Measurements from ENCODE around the gene STK17A.
"Not testable (repeated sequence)": the region's sequence is repeated elsewhere in the genome, so short reads cannot be mapped to it uniquely, and the experiment has no call there.

The STK17A gene

DNA sequence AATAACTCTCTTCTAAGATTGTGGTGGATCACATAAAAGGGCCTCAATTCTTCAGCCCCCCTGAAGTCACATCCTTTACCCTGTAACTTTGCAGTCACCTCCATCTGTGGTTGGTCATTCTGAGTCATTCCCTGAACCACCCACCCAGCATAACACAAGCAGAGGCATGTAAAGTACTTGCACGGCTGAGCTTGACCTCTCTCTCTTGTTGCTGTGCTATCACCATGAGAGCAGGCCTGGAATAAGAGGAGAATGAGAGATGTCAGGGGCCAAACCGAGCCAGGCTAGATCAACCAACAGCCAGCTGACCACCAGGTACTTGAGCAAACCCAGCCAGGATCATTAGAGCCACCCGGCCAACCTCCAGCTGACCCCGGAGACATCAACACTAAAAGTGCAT is 13.5 kb upstream of the STK17A start:
- DNase-seq, result no peak

DNA sequence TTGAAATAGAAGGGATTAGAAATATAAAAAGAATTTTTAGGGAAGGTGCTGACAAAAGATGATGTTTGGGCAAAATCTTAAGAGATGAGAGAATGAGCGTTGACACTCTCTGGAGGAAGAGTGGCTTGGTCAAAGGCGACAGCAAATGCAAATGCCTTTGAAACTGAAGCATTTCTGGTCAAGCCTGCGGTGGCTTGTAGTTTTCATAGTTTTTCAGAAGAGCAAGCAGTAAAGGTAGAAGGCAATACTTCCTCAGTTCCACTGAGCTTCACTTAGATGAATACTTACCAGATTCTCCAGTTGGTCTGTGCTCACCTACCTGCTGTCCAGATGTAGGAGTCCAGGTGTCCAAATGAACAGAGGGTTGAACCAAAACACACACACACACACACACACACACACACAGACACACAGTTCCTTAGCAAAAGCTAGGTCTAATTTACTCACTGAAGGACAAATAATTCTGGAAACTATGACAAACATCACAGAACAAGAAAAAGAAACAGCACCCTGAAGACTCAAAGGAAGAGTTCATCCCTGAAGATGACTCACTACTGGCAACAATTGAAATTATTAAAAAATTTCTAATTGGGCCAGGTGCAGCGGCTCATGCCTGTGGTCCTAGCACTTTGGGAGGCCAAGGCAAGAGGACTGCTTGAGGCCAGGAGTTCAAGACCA is 12.1 kb upstream of the STK17A start:
- no peak for DNase-seq

GRCh38 chr7:43572516-43573049 is 10.3 kb upstream of the STK17A start:
- DNase-seq, result no peak

DNA sequence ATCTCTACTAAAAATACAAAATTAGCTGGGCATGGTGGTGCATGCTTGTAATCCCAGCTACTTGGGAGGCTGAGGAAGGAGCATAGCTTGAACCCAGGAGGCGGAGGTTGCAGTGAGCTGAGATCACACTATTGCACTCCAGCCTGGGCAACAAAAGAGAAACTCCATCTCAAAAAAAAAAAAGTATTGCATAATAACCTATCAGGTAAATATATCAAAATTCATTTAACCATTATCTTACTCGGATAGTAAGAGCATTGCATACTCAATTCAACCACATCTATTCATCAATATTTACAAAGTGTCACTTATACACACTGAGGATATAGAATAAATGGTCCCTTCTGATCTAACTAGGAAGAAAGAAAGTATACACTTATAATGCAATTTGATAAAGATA is 9.1 kb upstream of the STK17A start:
- DNase-seq, result not testable (repeated sequence)

DNA sequence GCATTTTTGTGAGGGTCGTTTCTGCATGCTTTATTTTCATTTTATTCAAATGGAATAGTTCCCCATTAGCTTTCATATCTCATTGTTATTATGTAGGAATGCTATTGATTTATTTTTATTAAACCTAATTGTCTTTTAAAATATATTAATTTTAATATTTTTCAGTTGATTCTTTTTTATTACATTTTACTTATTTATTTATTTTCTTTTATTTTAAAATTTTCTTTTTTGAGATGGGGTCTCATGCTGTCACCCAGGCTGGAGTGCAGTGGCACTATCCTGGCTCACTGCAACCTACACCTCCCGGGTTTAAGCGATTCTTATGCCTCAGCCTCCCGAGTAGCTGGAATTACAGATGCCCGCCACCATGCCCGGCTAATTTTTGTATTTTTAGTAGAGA is 7.4 kb upstream of the STK17A start:
- DNase-seq, result no peak

DNA sequence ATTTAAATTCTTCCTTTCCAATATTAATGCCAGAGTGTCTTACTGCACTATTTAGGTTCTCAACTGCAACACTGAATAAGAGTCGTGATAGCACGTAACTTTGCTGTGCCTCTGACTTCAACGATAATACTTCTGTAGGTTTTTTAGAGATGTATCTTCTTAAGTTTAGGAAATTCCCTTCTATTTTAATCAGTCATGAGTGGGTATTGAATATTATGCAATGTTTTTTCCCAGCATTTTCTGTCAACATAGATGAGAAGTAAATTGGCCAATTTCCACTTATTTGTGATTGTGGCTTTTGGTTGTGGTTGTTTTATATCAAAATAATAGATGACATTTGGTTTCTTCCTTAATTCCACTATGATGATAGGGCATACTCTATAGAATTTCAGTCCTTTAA is 6.7 kb upstream of the STK17A start:
- no peak for DNase-seq

- no peak for DNase-seq
Observed at GRCh38 chr7:43577485-43577951, 5.4 kb upstream of the STK17A start.

- DNase-seq, result peak; percentile 15 to 38
Observed at GRCh38 chr7:43583424-43584194, 701 bp downstream of the STK17A start.

GRCh38 chr7:43584195-43584586 is 1.3 kb downstream of the STK17A start:
- DNase-seq, result no peak

DNA sequence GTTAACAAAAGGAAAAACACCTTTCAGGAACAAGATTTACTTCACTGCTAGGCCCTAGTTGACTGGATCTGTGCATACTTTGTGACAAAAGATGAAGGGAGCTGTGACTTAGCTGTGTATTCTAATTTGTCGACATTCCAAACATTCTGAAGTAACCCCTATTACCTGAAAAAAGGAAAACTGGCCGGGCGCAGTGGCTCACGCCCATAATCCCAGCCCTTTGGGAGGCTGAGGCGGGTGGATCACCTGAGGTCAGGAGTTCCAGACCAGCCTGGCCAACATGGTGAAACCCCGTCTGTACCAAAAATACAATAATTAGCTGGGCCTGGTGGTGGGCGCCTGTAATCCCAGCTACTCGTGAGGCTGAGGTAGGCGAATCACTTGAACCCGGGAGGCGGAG is 1.8 kb downstream of the STK17A start:
- not testable (repeated sequence) for DNase-seq

DNA sequence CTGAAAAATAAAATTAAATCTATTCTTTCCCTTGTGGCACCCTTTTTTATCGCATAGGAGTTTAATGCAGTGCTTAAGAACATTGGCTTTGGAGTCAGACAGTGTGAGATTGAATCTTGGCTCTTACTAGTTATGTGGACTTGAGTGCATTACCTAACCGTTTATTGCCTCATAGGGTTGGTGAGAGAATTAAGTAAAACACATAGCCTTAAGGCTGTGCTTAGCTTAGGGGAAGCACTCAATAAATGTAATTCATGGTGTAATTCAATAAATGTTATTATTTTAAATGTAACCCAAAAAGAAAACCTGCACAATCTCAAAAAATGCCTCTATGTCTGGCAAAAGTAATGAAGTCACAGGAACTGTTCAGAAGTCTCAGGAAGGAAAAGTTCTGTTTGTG is 2.7 kb downstream of the STK17A start:
- DNase-seq, result no peak

GRCh38 chr7:43586251-43586900 is 3.5 kb downstream of the STK17A start:
- no peak for DNase-seq

GRCh38 chr7:43588477-43589132 is 5.7 kb downstream of the STK17A start:
- peak in 1 of 2 experiments; percentile 4 for DNase-seq

GRCh38 chr7:43589133-43589478 is 6.2 kb downstream of the STK17A start:
- DNase-seq, result no peak

GRCh38 chr7:43589728-43590127 is 6.8 kb downstream of the STK17A start:
- peak in 1 of 2 experiments; percentile 2 for DNase-seq

DNA sequence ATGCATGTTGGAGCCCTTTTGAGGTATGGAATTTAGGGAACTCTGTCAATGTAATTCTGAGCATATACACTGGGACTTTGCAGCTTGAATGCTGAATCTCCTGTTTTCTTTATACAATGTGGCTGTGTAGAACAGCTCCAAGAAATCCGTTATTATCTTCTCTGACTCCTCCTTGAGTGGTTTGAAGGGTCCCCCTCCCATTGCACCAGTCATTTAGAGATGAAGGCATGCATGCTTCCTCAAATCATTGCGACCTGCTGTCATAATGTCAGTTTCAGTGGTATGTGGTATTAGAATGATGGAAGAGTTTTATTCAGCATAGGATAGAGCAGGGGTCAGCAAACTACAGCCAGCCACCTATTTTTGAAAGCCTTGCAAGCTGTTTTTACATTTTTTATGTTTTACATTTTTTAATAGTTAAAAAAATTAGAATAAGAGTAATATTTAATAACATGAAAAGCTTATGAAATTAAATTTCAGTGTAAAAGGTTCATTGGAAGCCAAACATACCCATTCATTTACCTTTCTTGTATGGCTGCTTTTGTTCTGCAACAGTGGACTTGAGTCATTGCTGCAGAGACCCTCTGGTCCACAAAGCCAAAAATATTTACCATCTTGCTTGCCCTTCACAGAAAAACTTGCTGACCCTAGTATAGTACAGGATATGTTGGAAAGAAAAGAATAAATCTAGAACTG is 8.1 kb downstream of the STK17A start:
- no peak for DNase-seq

GRCh38 chr7:43591558-43592180 is 8.8 kb downstream of the STK17A start:
- DNase-seq, result no peak

DNA sequence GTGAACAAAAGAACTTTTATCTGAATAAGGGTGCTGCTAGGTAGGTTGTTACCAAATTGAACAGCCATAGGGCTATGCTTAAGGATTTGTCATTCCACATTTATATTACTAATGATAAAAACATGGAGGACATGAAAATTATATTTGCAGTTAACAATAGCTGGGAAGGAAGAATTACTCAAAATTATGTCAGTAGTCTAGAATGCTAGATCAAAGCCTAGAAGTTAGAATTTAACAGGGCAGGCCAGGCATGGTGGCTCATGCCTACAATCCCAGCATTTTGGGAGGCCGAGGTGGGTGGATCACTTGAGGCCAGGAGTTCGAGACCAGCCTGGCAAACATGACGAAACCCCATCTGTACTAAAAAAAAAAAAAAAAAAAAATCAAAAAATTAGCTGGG is 9.4 kb downstream of the STK17A start:
- DNase-seq, result no peak

DNA sequence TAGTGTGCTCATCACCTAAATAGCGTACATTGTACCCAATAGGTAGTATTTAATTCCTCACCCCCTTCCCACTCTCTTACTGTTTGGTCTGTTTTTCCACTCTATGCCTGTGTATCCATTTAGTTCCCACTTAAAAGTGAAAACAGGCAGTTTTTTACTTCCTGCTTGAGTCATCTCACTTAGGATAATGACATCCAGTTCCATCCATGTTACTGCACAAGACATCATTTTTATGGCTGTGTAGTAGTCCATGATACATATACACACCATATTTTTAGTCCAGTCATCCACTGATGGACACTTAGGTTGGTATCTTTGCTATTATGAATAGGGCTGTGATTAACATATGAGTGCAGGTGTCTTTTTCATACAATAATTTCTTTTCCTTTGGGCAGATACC is 10.1 kb downstream of the STK17A start:
- DNase-seq, result no peak

- DNase-seq, result no peak
Observed at GRCh38 chr7:43594020-43594419, 11.1 kb downstream of the STK17A start.

DNA sequence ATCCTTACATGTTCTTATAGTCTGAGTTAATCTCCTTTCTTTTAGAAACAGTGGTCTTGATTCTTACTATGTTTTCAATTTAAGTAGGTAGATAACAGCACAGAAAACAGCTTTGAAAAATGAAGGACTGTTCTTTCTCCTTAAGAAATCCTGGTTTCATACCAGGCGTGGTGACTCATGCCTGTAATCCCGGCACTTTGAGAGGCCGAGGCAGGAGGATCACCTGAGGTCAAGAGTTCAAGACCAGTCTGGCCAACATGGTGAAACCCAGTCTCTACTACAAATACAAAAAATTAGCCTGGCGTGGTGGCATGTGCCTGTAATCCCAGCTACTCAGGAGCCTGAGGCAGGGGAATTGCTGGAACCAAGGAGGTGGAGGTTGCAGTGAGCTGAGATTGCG is 13.5 kb downstream of the STK17A start:
- not testable (repeated sequence) for DNase-seq

- no peak for DNase-seq
Observed at GRCh38 chr7:43600056-43600455, 17.1 kb downstream of the STK17A start.
